Measurements from ENCODE around the gene EHD4.
A peak's percentile ranks its signal among the peaks of the same experiment; 100 is the strongest.

The EHD4 gene

GRCh38 chr15:41955100-41955499 is 17.3 kb downstream of the EHD4 start:
- DNase-seq: no peak

GRCh38 chr15:41954036-41954435 is 18.3 kb downstream of the EHD4 start:
- DNase-seq: no peak

- no peak for DNase-seq
Observed at GRCh38 chr15:41952013-41952563, 20.3 kb downstream of the EHD4 start.

- DNase-seq: no peak
Observed at GRCh38 chr15:41951571-41951970, 20.8 kb downstream of the EHD4 start.

- no peak for DNase-seq
Observed at GRCh38 chr15:41950489-41950888, 21.9 kb downstream of the EHD4 start.

- no peak for DNase-seq
Observed at GRCh38 chr15:41950127-41950483, 22.3 kb downstream of the EHD4 start.

- peak; percentile 26 for DNase-seq
Observed at GRCh38 chr15:41949401-41950126, 22.8 kb downstream of the EHD4 start.

GRCh38 chr15:41948490-41948889 is 23.9 kb downstream of the EHD4 start:
- DNase-seq: no peak

GRCh38 chr15:41946970-41947369 is 25.4 kb downstream of the EHD4 start:
- DNase-seq: no peak

- DNase-seq: no peak
Observed at GRCh38 chr15:41945731-41946130, 26.6 kb downstream of the EHD4 start.

GRCh38 chr15:41945221-41945620 is 27.1 kb downstream of the EHD4 start:
- no peak for DNase-seq

GRCh38 chr15:41944313-41944940 is 27.9 kb downstream of the EHD4 start:
- DNase-seq: no peak

- no peak for DNase-seq
Observed at GRCh38 chr15:41943543-41944312, 28.6 kb downstream of the EHD4 start.

- no peak for DNase-seq
Observed at GRCh38 chr15:41942886-41943285, 29.5 kb downstream of the EHD4 start.

- no peak for DNase-seq
Observed at GRCh38 chr15:41941644-41942415, 30.5 kb downstream of the EHD4 start.

GRCh38 chr15:41940441-41940857 is 31.9 kb downstream of the EHD4 start:
- DNase-seq: no peak

- no peak for DNase-seq
Observed at GRCh38 chr15:41939986-41940385, 32.4 kb downstream of the EHD4 start.

- no peak for DNase-seq
Observed at GRCh38 chr15:41937568-41937923, 34.8 kb downstream of the EHD4 start.

- DNase-seq: peak; percentile 89
Observed at GRCh38 chr15:41936649-41937567, 35.4 kb downstream of the EHD4 start.

- DNase-seq: no peak
Observed at GRCh38 chr15:41936155-41936554, 36.2 kb downstream of the EHD4 start.

GRCh38 chr15:41935566-41936020 is 36.8 kb downstream of the EHD4 start:
- DNase-seq: no peak

GRCh38 chr15:41934843-41935242 is 37.5 kb downstream of the EHD4 start:
- DNase-seq: peak; percentile 19
